Measurements from ENCODE around the gene SETD7. TPM values are rescaled to one million over a fixed set of nuclear protein-coding genes. Genes with fewer than 3 reads are reported as not detected.

SETD7 gene
- total RNA-seq, 1 experiment from 2014 or later: 41.6 TPM

GRCh38 chr4:139568206-139568955 is 12.4 kb upstream of the SETD7 start:
- no TSS peak for BruUV-seq (replicated peaks)

More at GRCh38 chr4:139568206-139568955, 12.4 kb upstream of the SETD7 start:
- Histone ChIP-seq H3K4me1 (ENCODE audit: control insufficient read depth in 1 of 2, insufficient read depth in 2 of 2, low read length in 2 of 2) (no peaks in the 10 kb centered on the region), H3K9ac (ENCODE audit: low read length) (no peak overlapping the region), H3K4me3 (replicated peaks in 1 of 2; ENCODE audit: low read depth in 1 of 2, low read length in 2 of 2) (no peak overlapping the region), H3K9me3 (ENCODE audit: control insufficient read depth in 1 of 2, insufficient read depth in 1 of 2, low read depth in 1 of 2, low read length in 2 of 2) (no peaks in the 10 kb centered on the region), H4K20me1 (ENCODE audit: insufficient read depth) (no peaks in the 10 kb centered on the region), H3K9me2 (ENCODE audit: insufficient read depth) (no peaks in the 10 kb centered on the region), H2AFZ (ENCODE audit: low read depth, low read length, poor library complexity, severe bottlenecking) (no peak overlapping the region), H3K36me3 (ENCODE audit: control insufficient read depth in 1 of 2, insufficient read depth in 2 of 2, low read length in 2 of 2) (no peaks in the 10 kb centered on the region), H3K79me2 (ENCODE audit: insufficient read depth, low read length) (no peaks in the 10 kb centered on the region), H3K27me3 (ENCODE audit: insufficient read depth, low read length) (no peaks in the 10 kb centered on the region), H3K4me2 (ENCODE audit: low read length) (no peak overlapping the region), H3K27ac (ENCODE audit: low read depth, low read length) (no peak overlapping the region)
- POLR2A ChIA-PET: no interaction called here
- RAD21 ChIA-PET (ENCODE audit: low non-redundant PET in 1 of 2, low total read pairs in 2 of 2, uncharacterized antibody in 2 of 2, unreplicated experiment in 2 of 2): no interaction called here
- DNase-seq (ENCODE audit: low read depth, low spot score): no peak
- intact Hi-C loops (cut with micrococcal nuclease): no loop called here
- no peak for ATAC-seq
- TF ChIP-seq, protein P1, sequence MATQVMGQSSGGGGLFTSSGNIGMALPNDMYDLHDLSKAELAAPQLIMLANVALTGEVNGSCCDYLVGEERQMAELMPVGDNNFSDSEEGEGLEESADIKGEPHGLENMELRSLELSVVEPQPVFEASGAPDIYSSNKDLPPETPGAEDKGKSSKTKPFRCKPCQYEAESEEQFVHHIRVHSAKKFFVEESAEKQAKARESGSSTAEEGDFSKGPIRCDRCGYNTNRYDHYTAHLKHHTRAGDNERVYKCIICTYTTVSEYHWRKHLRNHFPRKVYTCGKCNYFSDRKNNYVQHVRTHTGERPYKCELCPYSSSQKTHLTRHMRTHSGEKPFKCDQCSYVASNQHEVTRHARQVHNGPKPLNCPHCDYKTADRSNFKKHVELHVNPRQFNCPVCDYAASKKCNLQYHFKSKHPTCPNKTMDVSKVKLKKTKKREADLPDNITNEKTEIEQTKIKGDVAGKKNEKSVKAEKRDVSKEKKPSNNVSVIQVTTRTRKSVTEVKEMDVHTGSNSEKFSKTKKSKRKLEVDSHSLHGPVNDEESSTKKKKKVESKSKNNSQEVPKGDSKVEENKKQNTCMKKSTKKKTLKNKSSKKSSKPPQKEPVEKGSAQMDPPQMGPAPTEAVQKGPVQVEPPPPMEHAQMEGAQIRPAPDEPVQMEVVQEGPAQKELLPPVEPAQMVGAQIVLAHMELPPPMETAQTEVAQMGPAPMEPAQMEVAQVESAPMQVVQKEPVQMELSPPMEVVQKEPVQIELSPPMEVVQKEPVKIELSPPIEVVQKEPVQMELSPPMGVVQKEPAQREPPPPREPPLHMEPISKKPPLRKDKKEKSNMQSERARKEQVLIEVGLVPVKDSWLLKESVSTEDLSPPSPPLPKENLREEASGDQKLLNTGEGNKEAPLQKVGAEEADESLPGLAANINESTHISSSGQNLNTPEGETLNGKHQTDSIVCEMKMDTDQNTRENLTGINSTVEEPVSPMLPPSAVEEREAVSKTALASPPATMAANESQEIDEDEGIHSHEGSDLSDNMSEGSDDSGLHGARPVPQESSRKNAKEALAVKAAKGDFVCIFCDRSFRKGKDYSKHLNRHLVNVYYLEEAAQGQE (IDR thresholded peaks at IDR 0.05; ENCODE audit: low read depth): no peak
- no peak for TF ChIP-seq SP1 (IDR thresholded peaks at IDR 0.05; ENCODE audit: low read depth)
- TF ChIP-seq ELF1 (IDR thresholded peaks at IDR 0.05; ENCODE audit: borderline replicate concordance, low read depth): no peak
- TF ChIP-seq EGR1 (IDR thresholded peaks at IDR 0.05; ENCODE audit: low read depth): no peak
- no peak for TF ChIP-seq TCF7L2 (IDR thresholded peaks at IDR 0.05; ENCODE audit: borderline replicate concordance, extremely low read depth, insufficient read depth, insufficient read length)
- TF ChIP-seq CBX3 (IDR thresholded peaks at IDR 0.05; ENCODE audit: low read depth): no peak
- TF ChIP-seq POLR2AphosphoS5 (IDR thresholded peaks at IDR 0.05; ENCODE audit: low read depth, low read length): no peak
- TF ChIP-seq FOSL1 (IDR thresholded peaks at IDR 0.05; ENCODE audit: low read depth): no peak
- TF ChIP-seq JUND (IDR thresholded peaks at IDR 0.05): no peak
- CTCF ChIA-PET: no interaction called here

Measured in HCT116 (cell line).